GM12874 (cell line): ENCODE data around the gene SEMA3E.

ENCODE experiments used
- TF ChIP-seq, protein P1 (sequence below): IDR thresholded peaks from 2 replicates; pipeline ENCODE4 v1.5.1; 2011; ENCODE audit warnings: low read depth, mild to moderate bottlenecking, control low read depth, low read length, moderate library complexity; ENCODE audit not compliant: insufficient read depth

Gene SEMA3E

DNA sequence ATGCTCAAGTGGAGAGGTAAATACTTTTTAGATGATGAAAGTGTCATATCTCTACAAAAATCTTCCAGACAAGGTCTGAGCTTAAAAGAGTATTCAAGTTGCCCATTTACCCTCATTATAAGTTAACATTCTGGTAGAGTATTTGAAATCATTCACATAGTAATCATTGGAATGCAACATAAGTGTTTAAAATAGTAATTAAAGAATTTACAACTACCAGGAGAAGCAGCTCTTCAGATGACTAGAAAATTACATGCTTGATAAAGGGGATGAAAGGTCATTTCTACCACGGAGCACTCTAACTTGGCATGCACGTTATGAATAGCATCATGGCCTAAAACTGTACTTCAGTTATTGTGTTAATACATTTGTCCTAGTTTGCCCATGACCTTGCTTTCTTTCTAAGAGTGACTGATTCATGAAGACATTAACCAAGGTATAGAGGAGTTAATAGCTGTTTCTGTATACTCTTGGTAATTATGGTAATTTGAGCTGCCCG lies 120.0 kb downstream of the SEMA3E start:
- TF ChIP-seq, protein P1, sequence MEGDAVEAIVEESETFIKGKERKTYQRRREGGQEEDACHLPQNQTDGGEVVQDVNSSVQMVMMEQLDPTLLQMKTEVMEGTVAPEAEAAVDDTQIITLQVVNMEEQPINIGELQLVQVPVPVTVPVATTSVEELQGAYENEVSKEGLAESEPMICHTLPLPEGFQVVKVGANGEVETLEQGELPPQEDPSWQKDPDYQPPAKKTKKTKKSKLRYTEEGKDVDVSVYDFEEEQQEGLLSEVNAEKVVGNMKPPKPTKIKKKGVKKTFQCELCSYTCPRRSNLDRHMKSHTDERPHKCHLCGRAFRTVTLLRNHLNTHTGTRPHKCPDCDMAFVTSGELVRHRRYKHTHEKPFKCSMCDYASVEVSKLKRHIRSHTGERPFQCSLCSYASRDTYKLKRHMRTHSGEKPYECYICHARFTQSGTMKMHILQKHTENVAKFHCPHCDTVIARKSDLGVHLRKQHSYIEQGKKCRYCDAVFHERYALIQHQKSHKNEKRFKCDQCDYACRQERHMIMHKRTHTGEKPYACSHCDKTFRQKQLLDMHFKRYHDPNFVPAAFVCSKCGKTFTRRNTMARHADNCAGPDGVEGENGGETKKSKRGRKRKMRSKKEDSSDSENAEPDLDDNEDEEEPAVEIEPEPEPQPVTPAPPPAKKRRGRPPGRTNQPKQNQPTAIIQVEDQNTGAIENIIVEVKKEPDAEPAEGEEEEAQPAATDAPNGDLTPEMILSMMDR, result no peak

DNA sequence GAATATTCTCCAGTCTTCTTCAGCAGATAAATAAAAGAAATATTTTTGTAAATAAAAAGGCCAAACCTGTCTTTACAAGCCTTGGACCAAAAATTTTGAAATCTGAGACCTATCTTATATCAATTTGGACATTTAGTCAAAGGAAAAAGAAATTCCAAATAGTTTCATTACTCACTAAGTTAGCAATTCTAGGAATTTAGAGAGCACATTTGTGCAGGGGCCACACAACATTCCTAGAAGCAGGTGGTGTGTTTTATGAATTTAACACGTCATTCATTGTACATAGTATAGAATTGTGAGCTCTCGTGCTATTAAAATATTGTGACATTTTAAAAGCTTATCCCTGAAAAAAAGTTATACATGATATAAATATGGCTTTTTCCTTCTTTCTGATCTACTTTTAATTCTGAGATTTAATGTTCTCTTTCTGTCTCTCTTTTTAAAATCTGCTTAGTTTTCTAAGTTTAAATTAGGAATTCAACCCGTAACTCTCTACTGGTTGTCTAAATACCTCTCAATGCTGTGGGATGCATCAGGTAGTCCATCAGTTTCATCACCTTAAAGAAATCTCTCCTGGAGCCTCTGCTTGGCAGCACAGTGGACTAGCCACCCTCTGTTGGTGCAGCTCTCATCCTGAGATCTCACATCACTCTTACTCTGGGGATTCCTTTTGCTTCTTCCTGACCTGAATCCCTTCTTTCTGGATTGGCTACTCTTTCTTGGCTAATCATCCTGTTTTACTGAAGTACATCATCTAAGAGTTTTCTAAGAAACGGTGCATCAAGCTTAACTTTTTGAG lies 124.5 kb downstream of the SEMA3E start:
- TF ChIP-seq, protein P1, result no peak

DNA sequence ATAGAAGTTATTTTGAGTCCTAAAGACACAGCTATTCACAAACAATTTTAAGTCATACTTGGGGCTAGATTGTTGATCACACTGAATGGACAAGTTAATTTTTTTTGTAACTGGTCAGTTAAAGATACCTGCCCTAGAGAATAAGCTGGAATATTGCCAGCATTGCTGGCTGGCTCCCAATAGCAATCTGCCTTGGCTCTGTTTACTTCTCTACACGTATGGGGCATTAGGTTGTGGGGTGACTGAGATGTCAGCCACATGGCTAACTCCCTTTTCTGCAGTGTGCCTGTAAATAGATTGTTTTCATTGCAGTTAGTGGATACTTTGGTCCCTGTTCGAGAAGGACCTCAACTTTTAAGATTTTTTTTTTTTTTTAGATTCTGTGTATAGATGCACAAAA lies 128.2 kb downstream of the SEMA3E start:
- TF ChIP-seq, protein P1, result no peak

- TF ChIP-seq, protein P1, result no peak
These were observed 129.7 kb downstream of the SEMA3E start for GRCh38 chr7:83519240-83519639.

GRCh38 chr7:83517035-83517700 lies 131.8 kb downstream of the SEMA3E start:
- TF ChIP-seq, protein P1, result no peak

DNA sequence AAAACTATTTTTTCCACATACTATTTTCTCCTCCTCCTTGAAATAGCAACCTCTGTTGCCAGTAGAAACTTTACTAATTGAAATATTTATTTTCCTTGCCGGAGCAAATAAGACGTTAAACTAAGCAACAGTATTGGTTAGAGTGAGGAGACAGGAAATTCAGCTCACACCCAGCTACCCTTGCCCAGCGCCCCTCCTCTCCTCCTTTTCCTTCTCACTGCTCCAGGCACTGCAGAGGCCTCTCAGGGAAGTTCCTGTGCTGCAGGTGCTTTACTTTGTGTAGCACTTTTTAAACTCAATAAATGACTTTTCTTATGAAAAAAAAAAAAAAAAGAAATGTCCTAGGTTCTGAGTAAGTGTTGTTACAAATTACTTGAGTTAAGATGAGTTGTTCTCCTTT lies 134.0 kb downstream of the SEMA3E start:
- TF ChIP-seq, protein P1, result no peak

GRCh38 chr7:83509255-83510021 lies 139.5 kb downstream of the SEMA3E start:
- TF ChIP-seq, protein P1, result no peak
